SK-N-SH (cell line): Measurements from ENCODE around the gene IARS2. TPM values are rescaled to one million over a fixed set of nuclear protein-coding genes. Genes with fewer than 3 reads are reported as not detected.

Experiments
- CTCF ChIA-PET: fragments of 300-600, 350-600 bp; formaldehyde crosslinking; extraction: SDS; loops from one replicate; lab custom pipeline; 2021; lab: Yijun Ruan, JAX
- POLR2A ChIA-PET: fragments of 350-600 bp; sonication (Branson Sonifier 250); formaldehyde crosslinking; extraction: SDS; loops from one replicate; lab custom pipeline; 2020; ENCODE audit warnings: antibody characterized with exemption, inconsistent platforms; lab: Yijun Ruan, JAX
- DNase-seq: peaks from one replicate; pipeline ENCODE4 v3.0.0; 2012
- H2AFZ ChIP-seq: fragments of 200-600 bp; sonication (generic); 2 replicates; pipeline ENCODE4 v1.8.1; 2016; ENCODE audit warnings: antibody characterized with exemption, mild to moderate bottlenecking, low read depth
- H3F3A ChIP-seq: fragments of 200-600 bp; sonication (generic); replicated peaks from 2 replicates; pipeline ENCODE3; 2016; ENCODE audit warnings: antibody characterized with exemption, mild to moderate bottlenecking; ENCODE audit not compliant: insufficient read depth
- H3K27ac ChIP-seq, 2 experiments: fragments of 200-500 bp in 1 of 2; fragments of 200-600 bp in 1 of 2; sonication (Bioruptor generic) in 1 of 2; sonication (generic), shearing (Covaris generic) in 1 of 2; 2 replicates each; pipeline versions ENCODE4 v1.5.1 to v1.6.1; 2014 to 2016; ENCODE audit warnings: low read depth in 2 of 2, inconsistent platforms in 1 of 2, low read length in 1 of 2, mild to moderate bottlenecking in 1 of 2, mixed read lengths in 1 of 2
- H3K27me3 ChIP-seq: fragments of 200-600 bp; sonication (generic), shearing (Covaris generic); 2 replicates; pipeline ENCODE4 v1.6.1; 2016; ENCODE audit warnings: mixed run types; ENCODE audit not compliant: insufficient read depth
- H3K36me3 ChIP-seq, 2 experiments: fragments of 200-500 bp in 1 of 2; fragments of 200-600 bp in 1 of 2; sonication (Bioruptor generic) in 1 of 2; sonication (generic) in 1 of 2; replicated peaks in 1 of 2; 2 replicates each; pipeline versions ENCODE3 to v1.5.1; 2014 to 2016; ENCODE audit warnings: low read length in 1 of 2, mild to moderate bottlenecking in 1 of 2; ENCODE audit not compliant: insufficient read depth in 2 of 2, control insufficient read depth in 1 of 2
- H3K4me1 ChIP-seq, 2 experiments: fragments of 200-500 bp in 1 of 2; fragments of 200-600 bp in 1 of 2; sonication (Bioruptor generic) in 1 of 2; sonication (generic), shearing (Covaris generic) in 1 of 2; 2 replicates each; pipeline versions ENCODE4 v1.5.1 to v1.6.1; 2014 to 2016; ENCODE audit warnings: low read depth in 1 of 2, low read length in 1 of 2, mixed run types in 1 of 2; ENCODE audit not compliant: insufficient read depth in 2 of 2, control insufficient read depth in 1 of 2
- H3K4me2 ChIP-seq: fragments of 200-600 bp; sonication (generic), shearing (Covaris generic); 2 replicates; pipeline ENCODE4 v1.6.1; 2017; ENCODE audit warnings: mixed run types
- H3K4me3 ChIP-seq, 2 experiments: fragments of 200-500 bp in 1 of 2; fragments of 200-600 bp in 1 of 2; sonication (Bioruptor generic) in 1 of 2; sonication (generic), shearing (Covaris generic) in 1 of 2; 2 replicates each; pipeline versions ENCODE4 v1.5.1 to v1.8.1; 2014 to 2016; ENCODE audit warnings: low read depth in 2 of 2, inconsistent platforms in 1 of 2, low read length in 1 of 2, mild to moderate bottlenecking in 1 of 2, mixed read lengths in 1 of 2, moderate library complexity in 1 of 2
- H3K79me2 ChIP-seq: fragments of 200-600 bp; sonication (generic); 2 replicates; pipeline ENCODE4 v1.8.1; 2017; ENCODE audit warnings: mild to moderate bottlenecking; ENCODE audit not compliant: insufficient read depth
- H3K9ac ChIP-seq: fragments of 200-600 bp; sonication (generic); 2 replicates; pipeline ENCODE4 v1.6.1; 2017; ENCODE audit warnings: mixed run types
- H3K9me2 ChIP-seq: fragments of 200-600 bp; sonication (generic); 2 replicates; pipeline ENCODE4 v1.6.1; 2017; ENCODE audit warnings: mixed run types
- H3K9me3 ChIP-seq: fragments of 200-600 bp; sonication (generic); 2 replicates; pipeline ENCODE4 v1.6.1; 2017; ENCODE audit warnings: mixed run types, mild to moderate bottlenecking, moderate library complexity
- H4K20me1 ChIP-seq: fragments of 200-600 bp; sonication (generic); 2 replicates; pipeline ENCODE4 v1.6.1; 2017; ENCODE audit warnings: mild to moderate bottlenecking, mixed run types; ENCODE audit not compliant: insufficient read depth
- ELF1 ChIP-seq: IDR thresholded peaks from 2 replicates; pipeline ENCODE4 v1.4.0; 2012
- EP300 ChIP-seq, 2 experiments: IDR thresholded peaks; 2 replicates each; pipeline versions ENCODE4 v1.4.0 to v1.6.1; 2012; ENCODE audit warnings: borderline replicate concordance in 1 of 2, low read depth in 1 of 2, low read length in 1 of 2
- FOSL2 ChIP-seq: IDR thresholded peaks from 2 replicates; pipeline ENCODE4 v1.4.0; 2012; ENCODE audit warnings: low read depth, mild to moderate bottlenecking, moderate library complexity, borderline replicate concordance
- FOXM1 ChIP-seq: IDR thresholded peaks from 2 replicates; pipeline ENCODE4 v1.4.0; 2012; ENCODE audit warnings: low read depth, mild to moderate bottlenecking
- GABPA ChIP-seq: IDR thresholded peaks from 2 replicates; pipeline ENCODE4 v1.4.0; 2012; ENCODE audit warnings: low read depth, mild to moderate bottlenecking
- GATA2 ChIP-seq: sonication (generic); formaldehyde crosslinking; IDR thresholded peaks from 2 replicates; pipeline ENCODE4 v1.5.0; 2020; ENCODE audit warnings: mild to moderate bottlenecking, missing genetic modification reagents
- JUND ChIP-seq: IDR thresholded peaks from 2 replicates; pipeline ENCODE4 v1.4.0; 2012
- MAX ChIP-seq: IDR thresholded peaks from 2 replicates; pipeline ENCODE4 v1.4.0; 2012; ENCODE audit warnings: low read depth
- MEF2A ChIP-seq: IDR thresholded peaks from 2 replicates; pipeline ENCODE4 v1.4.0; 2012; ENCODE audit warnings: low read depth, borderline replicate concordance
- MXI1 ChIP-seq: IDR thresholded peaks from 2 replicates; pipeline ENCODE4 v1.6.1; 2012; ENCODE audit warnings: mild to moderate bottlenecking, low read depth, low read length, improper control_type of control experiment
- NFIC ChIP-seq: IDR thresholded peaks from 2 replicates; pipeline ENCODE4 v1.4.0; 2012; ENCODE audit warnings: borderline replicate concordance
- PBX3 ChIP-seq: IDR thresholded peaks from 2 replicates; pipeline ENCODE4; 2012
- POLR2AphosphoS5 ChIP-seq: IDR thresholded peaks from 2 replicates; pipeline ENCODE4 v1.6.1; 2012; ENCODE audit warnings: low read depth, low read length
- RAD21 ChIP-seq: IDR thresholded peaks from 2 replicates; pipeline ENCODE4 v1.6.1; 2012; ENCODE audit warnings: mild to moderate bottlenecking, low read length
- RCOR1 ChIP-seq: fragments of 150-350 bp; IDR thresholded peaks from 2 replicates; pipeline ENCODE4 v1.6.1; 2017; ENCODE audit warnings: antibody characterized with exemption, low read length
- RFX5 ChIP-seq: IDR thresholded peaks from 2 replicates; pipeline ENCODE4 v1.6.1; 2012; ENCODE audit warnings: mild to moderate bottlenecking, improper control_type of control experiment, low read length
- RXRA ChIP-seq: IDR thresholded peaks from 2 replicates; pipeline ENCODE4 v1.4.0; 2012; ENCODE audit warnings: low read depth, mild to moderate bottlenecking, borderline replicate concordance
- TAF1 ChIP-seq: IDR thresholded peaks from 2 replicates; pipeline ENCODE4 v1.6.1; 2012; ENCODE audit warnings: low read depth, mild to moderate bottlenecking, low read length, moderate library complexity, borderline replicate concordance
- TCF12 ChIP-seq: IDR thresholded peaks from 2 replicates; pipeline ENCODE4 v1.4.0; 2012
- TEAD4 ChIP-seq: IDR thresholded peaks from 2 replicates; pipeline ENCODE4 v1.4.0; 2012; ENCODE audit warnings: mild to moderate bottlenecking, borderline replicate concordance; ENCODE audit not compliant: insufficient read depth
- USF1 ChIP-seq: IDR thresholded peaks from 2 replicates; pipeline ENCODE4 v1.4.0; 2012; ENCODE audit warnings: low read depth, borderline replicate concordance
- YY1 ChIP-seq: IDR thresholded peaks from 2 replicates; pipeline ENCODE4 v1.4.0; 2012; ENCODE audit warnings: low read depth, mild to moderate bottlenecking
- WGBS: methylation state at CpG from one replicate; pipeline ENCODE4 v1.1.6; 2017; ENCODE audit warnings: low lambda C conversion rate; 5-methylcytosine and 5-hydroxymethylcytosine counted together
- polyA plus RNA-seq, 3 experiments: library from polyadenylated mRNA; depleted of rRNA; stranded (reverse); fragments of >200 nt; gene quantifications; 2 replicates each; pipeline ENCODE4 v1.2.3, GENCODE V29; 2012
- TF ChIP-seq, protein P1 (sequence below): IDR thresholded peaks from 2 replicates; pipeline ENCODE4 v1.4.0; 2012; ENCODE audit warnings: low read depth, borderline replicate concordance
- TF ChIP-seq, protein P2 (sequence below): IDR thresholded peaks from 2 replicates; pipeline ENCODE4 v1.6.1; 2012; ENCODE audit warnings: mild to moderate bottlenecking, low read depth, low read length, moderate library complexity
- TF ChIP-seq, protein P3 (sequence below): fragments of 150-350 bp; IDR thresholded peaks from 2 replicates; pipeline ENCODE4 v1.6.1; 2016; ENCODE audit warnings: mild to moderate bottlenecking, low read depth, low read length

Gene IARS2
- polyA plus RNA-seq, 1 of the 3 experiments (the other 2 are of a cell fraction) = 25.7 TPM

DNA sequence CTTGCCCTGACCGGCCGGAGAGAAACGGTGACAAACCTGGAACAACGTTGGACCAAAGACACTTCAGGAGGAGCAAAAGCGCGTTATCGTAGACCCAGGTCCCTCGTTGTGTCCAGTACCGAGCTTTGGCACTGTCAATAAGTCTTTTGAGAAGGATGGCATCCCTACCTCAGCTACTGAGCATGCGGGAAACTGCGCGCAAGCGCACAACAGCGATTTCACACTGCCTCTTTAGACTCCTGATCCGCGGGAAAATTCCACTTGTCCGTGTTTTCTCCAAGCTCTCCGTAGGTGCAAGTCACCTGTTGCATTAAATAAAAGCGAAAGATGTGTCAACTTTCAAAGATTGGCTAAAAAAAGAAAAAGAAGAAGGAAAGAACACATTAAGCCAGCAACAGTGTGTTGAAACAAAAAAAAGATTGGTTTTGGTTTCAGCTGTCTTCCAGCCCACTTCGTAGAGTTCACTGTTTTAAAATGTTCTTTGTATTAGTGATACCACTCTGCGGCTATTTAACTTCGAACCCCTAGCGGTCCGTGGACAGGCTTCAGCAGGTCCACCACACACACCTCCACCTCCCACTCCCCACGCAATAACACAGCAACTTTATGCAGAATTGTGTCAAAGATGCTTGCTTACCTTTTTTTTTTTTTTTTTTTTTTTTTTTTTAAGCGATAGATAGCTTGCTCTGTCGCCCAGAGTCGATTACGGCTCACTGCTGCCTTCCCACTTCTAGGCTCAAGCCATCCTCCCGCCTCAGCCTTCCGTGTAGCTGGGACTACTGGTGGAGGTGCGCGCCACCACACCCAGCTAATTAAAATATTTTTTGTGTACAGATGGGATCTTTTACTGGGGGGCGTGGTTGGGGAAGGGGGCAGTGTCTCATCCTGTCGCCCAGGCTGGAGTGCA, 4.0 kb upstream of the IARS2 start, which contains the start of gene BPNT1:
Gene BPNT1 (minus strand): TSS at position 139 of the 907 bp plus-strand sequence. CDS start 9,942 bp downstream, outside the sequence.
- H3K4me2 ChIP-seq = peak within 1 kb of the TSS; percentile 79
- peak within 1 kb of the TSS; percentile 71 for H3K9ac ChIP-seq
- DNase-seq = peak; percentile 85
- ChIA-PET POLR2A (no interaction called here), CTCF (interaction anchor here (0.6 kb wide), 1 partner anchor 647 kb away, joined by 3 read pairs; no protein-coding TSS in a partner anchor)
- peak within 1 kb of the TSS; percentile 66 to 88 for H3K4me3 ChIP-seq
- peaks cover under 1% of the 10 kb centered on the region in 2 experiments; a peak in 2 of 4 replicates for H3K4me1 ChIP-seq
- no peaks in the 10 kb centered on the region for H3K9me2 ChIP-seq
- H3K27ac ChIP-seq = peak within 1 kb of the TSS; percentile 53 to 76; a peak in 3 of 4 replicates
- H3K36me3 ChIP-seq = peaks cover 0 to 6% of the 10 kb centered on the region in 2 experiments
- 2% methylated on average over 35 of the region's 35 CpGs for WGBS
- H4K20me1 ChIP-seq = no peaks in the 10 kb centered on the region
- H3F3A ChIP-seq = peaks cover 8% of the 10 kb centered on the region
- H2AFZ ChIP-seq = peak within 1 kb of the TSS; percentile 99
- H3K79me2 ChIP-seq = peaks cover 48% of the 10 kb centered on the region
- no peaks in the 10 kb centered on the region for H3K9me3 ChIP-seq
- H3K27me3 ChIP-seq = no peaks in the 10 kb centered on the region
- TF ChIP-seq RXRA (no peak), RAD21 (no peak), EP300 (IDR thresholded peaks at IDR 0.05; ENCODE audit: borderline replicate concordance in 1 of 2, low read depth in 1 of 2, low read length in 1 of 2) (no peak), TCF12 (no peak), MAX (no peak), MEF2A (no peak), MXI1 (peak; percentile 91), FOXM1 (no peak), USF1 (no peak), RCOR1 (peak; percentile 92), PBX3 (peak; percentile 33; the same call in 1 of the 2 replicates), JUND (peak; percentile 69), POLR2AphosphoS5 (peak; percentile 92), GATA2 (CRISPR knock-in tag) (no peak), TAF1 (peak; percentile 76), FOSL2 (no peak), RFX5 (peak; percentile 88), ELF1 (no peak), TEAD4 (no peak), NFIC (no peak), GABPA (no peak), YY1 (no peak; the same call in 1 of the 2 replicates)
- TF ChIP-seq, protein P1, sequence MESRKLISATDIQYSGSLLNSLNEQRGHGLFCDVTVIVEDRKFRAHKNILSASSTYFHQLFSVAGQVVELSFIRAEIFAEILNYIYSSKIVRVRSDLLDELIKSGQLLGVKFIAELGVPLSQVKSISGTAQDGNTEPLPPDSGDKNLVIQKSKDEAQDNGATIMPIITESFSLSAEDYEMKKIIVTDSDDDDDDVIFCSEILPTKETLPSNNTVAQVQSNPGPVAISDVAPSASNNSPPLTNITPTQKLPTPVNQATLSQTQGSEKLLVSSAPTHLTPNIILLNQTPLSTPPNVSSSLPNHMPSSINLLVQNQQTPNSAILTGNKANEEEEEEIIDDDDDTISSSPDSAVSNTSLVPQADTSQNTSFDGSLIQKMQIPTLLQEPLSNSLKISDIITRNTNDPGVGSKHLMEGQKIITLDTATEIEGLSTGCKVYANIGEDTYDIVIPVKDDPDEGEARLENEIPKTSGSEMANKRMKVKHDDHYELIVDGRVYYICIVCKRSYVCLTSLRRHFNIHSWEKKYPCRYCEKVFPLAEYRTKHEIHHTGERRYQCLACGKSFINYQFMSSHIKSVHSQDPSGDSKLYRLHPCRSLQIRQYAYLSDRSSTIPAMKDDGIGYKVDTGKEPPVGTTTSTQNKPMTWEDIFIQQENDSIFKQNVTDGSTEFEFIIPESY = no peak
- TF ChIP-seq, protein P2, sequence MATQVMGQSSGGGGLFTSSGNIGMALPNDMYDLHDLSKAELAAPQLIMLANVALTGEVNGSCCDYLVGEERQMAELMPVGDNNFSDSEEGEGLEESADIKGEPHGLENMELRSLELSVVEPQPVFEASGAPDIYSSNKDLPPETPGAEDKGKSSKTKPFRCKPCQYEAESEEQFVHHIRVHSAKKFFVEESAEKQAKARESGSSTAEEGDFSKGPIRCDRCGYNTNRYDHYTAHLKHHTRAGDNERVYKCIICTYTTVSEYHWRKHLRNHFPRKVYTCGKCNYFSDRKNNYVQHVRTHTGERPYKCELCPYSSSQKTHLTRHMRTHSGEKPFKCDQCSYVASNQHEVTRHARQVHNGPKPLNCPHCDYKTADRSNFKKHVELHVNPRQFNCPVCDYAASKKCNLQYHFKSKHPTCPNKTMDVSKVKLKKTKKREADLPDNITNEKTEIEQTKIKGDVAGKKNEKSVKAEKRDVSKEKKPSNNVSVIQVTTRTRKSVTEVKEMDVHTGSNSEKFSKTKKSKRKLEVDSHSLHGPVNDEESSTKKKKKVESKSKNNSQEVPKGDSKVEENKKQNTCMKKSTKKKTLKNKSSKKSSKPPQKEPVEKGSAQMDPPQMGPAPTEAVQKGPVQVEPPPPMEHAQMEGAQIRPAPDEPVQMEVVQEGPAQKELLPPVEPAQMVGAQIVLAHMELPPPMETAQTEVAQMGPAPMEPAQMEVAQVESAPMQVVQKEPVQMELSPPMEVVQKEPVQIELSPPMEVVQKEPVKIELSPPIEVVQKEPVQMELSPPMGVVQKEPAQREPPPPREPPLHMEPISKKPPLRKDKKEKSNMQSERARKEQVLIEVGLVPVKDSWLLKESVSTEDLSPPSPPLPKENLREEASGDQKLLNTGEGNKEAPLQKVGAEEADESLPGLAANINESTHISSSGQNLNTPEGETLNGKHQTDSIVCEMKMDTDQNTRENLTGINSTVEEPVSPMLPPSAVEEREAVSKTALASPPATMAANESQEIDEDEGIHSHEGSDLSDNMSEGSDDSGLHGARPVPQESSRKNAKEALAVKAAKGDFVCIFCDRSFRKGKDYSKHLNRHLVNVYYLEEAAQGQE = no peak
- TF ChIP-seq, protein P3, sequence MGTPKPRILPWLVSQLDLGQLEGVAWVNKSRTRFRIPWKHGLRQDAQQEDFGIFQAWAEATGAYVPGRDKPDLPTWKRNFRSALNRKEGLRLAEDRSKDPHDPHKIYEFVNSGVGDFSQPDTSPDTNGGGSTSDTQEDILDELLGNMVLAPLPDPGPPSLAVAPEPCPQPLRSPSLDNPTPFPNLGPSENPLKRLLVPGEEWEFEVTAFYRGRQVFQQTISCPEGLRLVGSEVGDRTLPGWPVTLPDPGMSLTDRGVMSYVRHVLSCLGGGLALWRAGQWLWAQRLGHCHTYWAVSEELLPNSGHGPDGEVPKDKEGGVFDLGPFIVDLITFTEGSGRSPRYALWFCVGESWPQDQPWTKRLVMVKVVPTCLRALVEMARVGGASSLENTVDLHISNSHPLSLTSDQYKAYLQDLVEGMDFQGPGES = no peak
